ENCODE measurements around the gene FNDC3B. TPM values are rescaled to one million over a fixed set of nuclear protein-coding genes. Genes with fewer than 3 reads are reported as not detected.
"Not testable (repeated sequence)": the region's sequence is repeated elsewhere in the genome, so short reads cannot be mapped to it uniquely, and the experiment has no call there.

FNDC3B gene
- total RNA-seq, 2 experiments from 2014 or later = 13.4 to 15.3 TPM

DNA sequence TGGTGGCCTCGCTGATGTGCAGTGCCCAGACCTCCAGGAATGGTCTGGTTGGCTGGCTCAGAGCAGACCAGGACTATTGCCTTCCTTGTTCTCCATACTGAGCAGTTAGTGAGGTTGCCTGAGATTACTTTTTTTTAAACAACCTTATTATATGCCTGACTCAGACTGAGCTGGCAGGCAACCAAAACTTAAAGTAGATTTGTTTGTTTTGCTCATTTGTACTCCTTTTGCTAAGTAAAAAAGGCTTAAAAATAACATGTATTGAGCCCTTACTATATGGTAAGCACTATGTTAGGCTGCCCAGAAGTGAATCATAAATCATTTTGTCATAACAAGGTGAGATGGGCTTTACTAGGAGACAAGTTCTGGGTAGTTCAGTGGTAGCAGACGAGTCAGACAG is 316.5 kb downstream of the FNDC3B start:
- no peak overlapping the region for H3K27ac Mint-ChIP-seq
- DNase-seq = no peak
- H3K36me3 Mint-ChIP-seq (ENCODE audit: low read depth) = peaks cover 1% of the 10 kb centered on the region
- H3K9me3 Mint-ChIP-seq = no peaks in the 10 kb centered on the region
- no peaks in the 10 kb centered on the region for H3K27me3 Mint-ChIP-seq
- CTCF ChIA-PET = interaction anchor here (0.5 to 0.9 kb wide), 3 partner anchors 14 to 23 kb away, joined by 3 read pairs; no protein-coding TSS in a partner anchor
- peaks cover 4% of the 10 kb centered on the region for H3K4me1 Mint-ChIP-seq
- H3K4me3 Mint-ChIP-seq = no peak overlapping the region
- POLR2A ChIA-PET = interaction anchor here (0.6 kb wide), 1 partner anchor 103 kb away, joined by 3 read pairs; no protein-coding TSS in a partner anchor

DNA sequence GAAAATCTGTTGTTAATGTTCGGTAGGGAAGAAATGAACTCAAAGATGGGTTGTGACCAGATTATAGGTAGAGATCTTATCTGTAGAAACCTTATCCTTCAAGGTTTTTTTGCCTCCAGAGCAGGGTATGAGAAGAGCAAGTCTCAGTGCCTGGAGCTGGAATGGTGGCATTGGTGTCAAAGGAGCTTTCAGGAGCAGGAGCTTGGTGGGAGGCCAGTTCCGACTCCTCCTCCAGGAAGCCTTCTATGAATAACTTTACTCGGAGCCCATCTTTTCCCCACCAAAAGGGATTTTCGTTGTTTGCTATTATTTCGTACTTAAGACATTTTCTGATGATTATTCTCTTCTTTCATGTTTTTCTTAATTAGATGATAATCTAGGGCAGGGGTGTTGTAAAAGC is 317.0 kb downstream of the FNDC3B start:
- CTCF ChIA-PET = interaction anchor here (0.9 kb wide), 2 partner anchors 15 to 22 kb away, joined by 3 read pairs; no protein-coding TSS in a partner anchor
- Mint-ChIP-seq H3K27ac (no peak overlapping the region), H3K27me3 (no peaks in the 10 kb centered on the region), H3K9me3 (no peaks in the 10 kb centered on the region), H3K36me3 (ENCODE audit: low read depth) (peaks cover 5% of the 10 kb centered on the region), H3K4me1 (no peaks in the 10 kb centered on the region), H3K4me3 (no peak overlapping the region)
- DNase-seq = no peak
- POLR2A ChIA-PET = no interaction called here

DNA sequence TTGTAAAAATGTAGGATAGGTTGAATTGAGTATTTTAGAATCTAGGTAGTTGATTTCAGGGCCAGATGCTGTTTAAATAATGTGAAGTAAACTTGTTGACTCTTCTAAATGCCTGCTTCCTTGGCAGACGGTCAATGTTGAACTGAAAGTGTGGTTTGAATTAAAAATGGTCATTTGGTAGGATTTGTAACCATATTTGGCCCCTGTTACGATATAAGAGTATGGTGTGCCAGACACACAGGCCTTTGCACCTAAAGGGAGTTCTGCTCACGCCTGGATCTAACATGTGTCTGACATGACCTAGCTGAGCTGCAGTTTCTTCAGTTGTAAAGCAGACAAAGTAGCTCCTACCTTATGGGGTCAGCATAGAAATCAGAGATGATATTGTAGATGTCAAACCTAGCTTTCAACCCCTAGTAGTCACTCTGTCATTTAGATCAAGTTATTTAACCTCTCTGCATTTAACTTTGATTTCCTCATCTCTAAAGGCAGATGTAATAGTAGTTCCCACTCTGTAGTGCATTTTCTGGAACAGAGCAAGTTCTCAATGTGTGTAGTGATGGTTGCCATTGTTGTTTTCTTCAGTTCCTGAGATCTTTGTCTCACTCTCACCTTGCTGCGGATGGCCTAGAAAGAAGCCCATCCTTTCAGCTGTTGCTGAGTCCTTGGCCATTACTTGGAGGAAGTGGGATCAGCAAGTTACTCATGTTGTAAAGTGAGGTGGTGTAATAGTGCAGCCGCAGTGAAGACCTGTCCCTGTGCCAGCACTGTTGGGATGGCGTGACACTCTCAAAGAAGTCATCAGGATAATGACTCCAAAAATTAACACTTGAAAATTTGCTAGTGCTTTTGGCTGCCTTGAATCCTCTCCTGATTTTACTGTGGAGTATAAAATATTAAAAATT is 318.7 kb downstream of the FNDC3B start:
- H3K9me3 Mint-ChIP-seq = no peaks in the 10 kb centered on the region
- H3K4me3 Mint-ChIP-seq = no peak overlapping the region
- no peak for DNase-seq
- no peaks in the 10 kb centered on the region for H3K27me3 Mint-ChIP-seq
- H3K4me1 Mint-ChIP-seq = no peaks in the 10 kb centered on the region
- no peak overlapping the region for H3K27ac Mint-ChIP-seq
- H3K36me3 Mint-ChIP-seq (ENCODE audit: low read depth) = peaks cover 9% of the 10 kb centered on the region
- POLR2A ChIA-PET = no interaction called here
- CTCF ChIA-PET = interaction anchor here (1.6 kb wide), 1 partner anchor 18 kb away, joined by 5 read pairs; no protein-coding TSS in a partner anchor

- Mint-ChIP-seq H3K27ac (no peak overlapping the region), H3K4me3 (no peak overlapping the region), H3K36me3 (ENCODE audit: low read depth) (peaks cover 9% of the 10 kb centered on the region), H3K4me1 (no peaks in the 10 kb centered on the region), H3K9me3 (no peaks in the 10 kb centered on the region), H3K27me3 (no peaks in the 10 kb centered on the region)
- no peak for DNase-seq
- POLR2A ChIA-PET = no interaction called here
- CTCF ChIA-PET = no interaction called here
Measured at GRCh38 chr3:172359231-172359630, 319.9 kb downstream of the FNDC3B start.

GRCh38 chr3:172359996-172360395 is 320.6 kb downstream of the FNDC3B start:
- no peak overlapping the region for H3K27ac Mint-ChIP-seq
- ChIA-PET POLR2A (no interaction called here), CTCF (interaction anchor here (1.0 kb wide), 1 partner anchor 18 kb away, joined by 3 read pairs; no protein-coding TSS in a partner anchor)
- H3K9me3 Mint-ChIP-seq = no peaks in the 10 kb centered on the region
- no peaks in the 10 kb centered on the region for H3K4me1 Mint-ChIP-seq
- no peak for DNase-seq
- H3K36me3 Mint-ChIP-seq (ENCODE audit: low read depth) = peaks cover 9% of the 10 kb centered on the region
- H3K4me3 Mint-ChIP-seq = no peak overlapping the region
- no peaks in the 10 kb centered on the region for H3K27me3 Mint-ChIP-seq

GRCh38 chr3:172362583-172362982 is 323.2 kb downstream of the FNDC3B start:
- Mint-ChIP-seq H3K27ac (no peak overlapping the region), H3K36me3 (ENCODE audit: low read depth) (peaks cover 9% of the 10 kb centered on the region), H3K4me1 (no peaks in the 10 kb centered on the region), H3K4me3 (no peak overlapping the region), H3K9me3 (no peaks in the 10 kb centered on the region), H3K27me3 (no peaks in the 10 kb centered on the region)
- ChIA-PET POLR2A (no interaction called here), CTCF (no interaction called here)
- DNase-seq = no peak

- ChIA-PET CTCF (interaction anchor here (1.0 kb wide), 1 partner anchor 32 kb away, joined by 3 read pairs; no protein-coding TSS in a partner anchor), POLR2A (no interaction called here)
- no peaks in the 10 kb centered on the region for H3K9me3 Mint-ChIP-seq
- H3K36me3 Mint-ChIP-seq (ENCODE audit: low read depth) = peaks cover 9% of the 10 kb centered on the region
- H3K4me3 Mint-ChIP-seq = no peak overlapping the region
- no peaks in the 10 kb centered on the region for H3K4me1 Mint-ChIP-seq
- no peak for DNase-seq
- H3K27me3 Mint-ChIP-seq = no peaks in the 10 kb centered on the region
- H3K27ac Mint-ChIP-seq = no peak overlapping the region
Measured at GRCh38 chr3:172364374-172365027, 325.1 kb downstream of the FNDC3B start.

- H3K27me3 Mint-ChIP-seq = no peaks in the 10 kb centered on the region
- H3K9me3 Mint-ChIP-seq = no peaks in the 10 kb centered on the region
- ChIA-PET POLR2A (no interaction called here), CTCF (no interaction called here)
- no peaks in the 10 kb centered on the region for H3K4me1 Mint-ChIP-seq
- DNase-seq = no peak
- H3K4me3 Mint-ChIP-seq = no peak overlapping the region
- H3K27ac Mint-ChIP-seq = no peak overlapping the region
- peaks cover 9% of the 10 kb centered on the region for H3K36me3 Mint-ChIP-seq (ENCODE audit: low read depth)
Measured at GRCh38 chr3:172365028-172365567, 325.7 kb downstream of the FNDC3B start.

DNA sequence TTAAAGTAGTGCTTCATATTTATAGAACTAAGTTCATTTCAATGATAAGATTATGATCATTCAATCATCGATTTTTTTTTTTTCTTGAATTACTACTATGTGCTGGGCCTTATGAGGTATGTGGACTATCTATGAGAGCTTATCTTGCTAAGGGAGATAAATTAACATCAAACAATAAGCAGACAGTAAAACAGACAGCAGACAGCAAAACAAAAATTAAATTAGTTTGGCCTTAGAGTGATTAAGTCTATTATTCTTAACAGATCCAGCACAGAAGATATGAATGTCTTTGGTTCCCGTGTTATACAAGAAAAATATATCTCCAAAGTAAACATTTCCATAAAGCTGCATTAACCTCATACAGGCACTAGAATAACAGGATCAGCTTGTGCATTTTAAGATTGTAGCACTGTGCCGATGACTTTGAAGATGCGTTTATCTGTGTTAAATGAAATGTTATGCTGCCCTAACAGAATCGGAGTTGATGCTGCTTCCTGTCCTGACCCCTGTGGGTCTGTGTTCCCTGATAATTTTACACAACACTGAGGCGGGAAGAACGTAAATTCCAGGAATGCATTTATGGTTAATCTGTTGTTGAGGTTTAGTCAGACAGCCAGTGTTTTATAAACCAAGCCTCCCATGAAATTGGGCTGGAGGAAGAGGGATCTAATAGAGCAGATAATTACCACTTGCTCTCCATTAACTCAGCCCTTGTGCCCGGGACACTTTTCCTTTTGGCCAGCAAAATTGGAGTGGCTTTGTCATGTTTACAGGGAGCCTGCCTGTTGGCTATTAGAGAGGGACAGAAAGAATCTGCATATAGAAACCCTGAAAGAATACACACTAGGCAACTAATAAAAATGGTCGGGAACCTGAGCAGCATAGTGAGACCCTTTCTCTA is 328.1 kb downstream of the FNDC3B start:
- Mint-ChIP-seq H3K4me1 (no peaks in the 10 kb centered on the region), H3K27me3 (no peaks in the 10 kb centered on the region), H3K36me3 (ENCODE audit: low read depth) (peaks cover 3% of the 10 kb centered on the region), H3K4me3 (no peak overlapping the region), H3K27ac (no peak overlapping the region), H3K9me3 (no peaks in the 10 kb centered on the region)
- POLR2A ChIA-PET = no interaction called here
- CTCF ChIA-PET = interaction anchor here (0.6 to 1.2 kb wide), 2 partner anchors 17 to 80 kb away, joined by 3 read pairs; no protein-coding TSS in a partner anchor
- no peak for DNase-seq

- CTCF ChIA-PET = interaction anchor here (0.6 kb wide), 1 partner anchor 354 kb away, joined by 3 read pairs; no protein-coding TSS in a partner anchor
- H3K9me3 Mint-ChIP-seq; H3K27ac Mint-ChIP-seq; DNase-seq; H3K4me1 Mint-ChIP-seq; H3K27me3 Mint-ChIP-seq; H3K4me3 Mint-ChIP-seq; H3K36me3 Mint-ChIP-seq (ENCODE audit: low read depth); POLR2A ChIA-PET: not testable (repeated sequence)
Measured at GRCh38 chr3:172368556-172368955, 329.2 kb downstream of the FNDC3B start.

DNA sequence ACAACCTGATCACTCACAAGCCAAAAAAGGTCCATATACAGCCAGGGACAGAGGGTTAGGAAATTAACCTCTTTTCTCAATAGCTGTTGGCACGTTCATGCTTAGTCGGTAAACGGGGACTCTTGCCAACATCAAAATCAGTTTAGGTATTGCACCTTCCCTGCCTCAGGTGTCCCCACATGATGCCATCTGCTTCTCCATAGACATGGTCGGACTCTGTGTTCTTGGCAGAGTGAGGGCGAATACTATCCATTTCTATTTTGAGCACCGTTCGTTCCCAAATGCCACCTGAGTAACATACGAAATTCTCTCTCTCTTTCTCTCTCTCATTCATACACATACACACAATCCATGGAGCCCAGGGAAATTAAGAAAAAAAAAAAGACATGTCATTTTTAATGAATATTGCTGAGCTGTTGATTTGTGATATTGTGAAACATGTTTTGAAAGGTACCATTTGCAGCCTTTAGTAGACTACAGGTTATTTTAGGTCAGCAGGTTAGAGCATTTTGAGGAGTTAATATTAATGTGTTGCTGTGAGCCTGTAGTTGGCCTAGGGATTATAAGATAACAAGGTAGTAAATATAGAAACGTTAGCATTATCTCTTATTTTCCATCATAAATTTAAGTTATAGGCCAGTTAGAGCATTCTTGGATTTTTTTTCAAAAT is 330.3 kb downstream of the FNDC3B start:
- Mint-ChIP-seq H3K4me3 (no peak overlapping the region), H3K9me3 (no peaks in the 10 kb centered on the region), H3K36me3 (ENCODE audit: low read depth) (no peaks in the 10 kb centered on the region), H3K27ac (no peak overlapping the region), H3K4me1 (no peaks in the 10 kb centered on the region), H3K27me3 (no peaks in the 10 kb centered on the region)
- no peak for DNase-seq
- ChIA-PET CTCF (interaction anchor here (1.1 kb wide), 1 partner anchor 44 kb away, joined by 3 read pairs; no protein-coding TSS in a partner anchor), POLR2A (no interaction called here)

GRCh38 chr3:172370419-172370818 is 331.0 kb downstream of the FNDC3B start:
- H3K9me3 Mint-ChIP-seq = no peaks in the 10 kb centered on the region
- ChIA-PET CTCF (interaction anchor here (1.1 kb wide), 1 partner anchor 43 kb away, joined by 3 read pairs; no protein-coding TSS in a partner anchor), POLR2A (no interaction called here)

More at GRCh38 chr3:172370419-172370818, 331.0 kb downstream of the FNDC3B start:
- H3K27ac Mint-ChIP-seq = no peak overlapping the region
- no peak overlapping the region for H3K4me3 Mint-ChIP-seq
- H3K4me1 Mint-ChIP-seq = no peaks in the 10 kb centered on the region
- no peaks in the 10 kb centered on the region for H3K36me3 Mint-ChIP-seq (ENCODE audit: low read depth)
- no peak for DNase-seq
- H3K27me3 Mint-ChIP-seq = no peaks in the 10 kb centered on the region
